Activated naive CD8-positive, alpha-beta T cell treated with anti-CD3 and anti-CD28 coated beads for 36 hours (primary cell): ENCODE data around the gene OGFR. TPM values are rescaled to one million over a fixed set of nuclear protein-coding genes. Genes with fewer than 3 reads are reported as not detected.

Experiments
- DNase-seq: peaks from one replicate; pipeline ENCODE4 v3.0.0; 2021
- H3K27ac Mint-ChIP-seq: one replicate; pipeline ENCODE4 v1.8.0; 2022; ENCODE audit warnings: mild to moderate bottlenecking, moderate library complexity, mixed read lengths
- H3K27me3 Mint-ChIP-seq: one replicate; pipeline ENCODE4 v1.8.0; 2022; ENCODE audit warnings: mild to moderate bottlenecking, mixed read lengths
- H3K36me3 Mint-ChIP-seq: one replicate; pipeline ENCODE4 v1.8.0; 2021; ENCODE audit warnings: mild to moderate bottlenecking, mixed read lengths
- H3K4me1 Mint-ChIP-seq: one replicate; pipeline ENCODE4 v1.8.0; 2021; ENCODE audit warnings: mixed read lengths
- H3K4me3 Mint-ChIP-seq: one replicate; pipeline ENCODE4 v1.8.0; 2022; ENCODE audit warnings: mild to moderate bottlenecking, moderate library complexity, mixed read lengths
- H3K9me3 Mint-ChIP-seq: one replicate; pipeline ENCODE4 v1.8.0; 2022; ENCODE audit warnings: mixed read lengths
- total RNA-seq, 2 experiments: library from RNA; stranded (reverse); gene quantifications; one replicate each; pipeline ENCODE4 v1.2.3, GENCODE V29; 2021

The OGFR gene
- total RNA-seq, 2 experiments from 2014 or later: 66.1 to 69.9 TPM

- Mint-ChIP-seq H3K27me3 (peaks cover 28% of the 10 kb centered on the region), H3K27ac (no peak overlapping the region), H3K4me3 (no peak overlapping the region), H3K36me3 (no peaks in the 10 kb centered on the region), H3K4me1 (peaks cover 2% of the 10 kb centered on the region), H3K9me3 (no peaks in the 10 kb centered on the region)
- DNase-seq: no peak
Observed at GRCh38 chr20:62819494-62820174, 15.0 kb downstream of the OGFR start.

- no peak for DNase-seq
- Mint-ChIP-seq H3K4me1 (peaks cover 2% of the 10 kb centered on the region), H3K27ac (no peak overlapping the region), H3K27me3 (peaks cover 27% of the 10 kb centered on the region), H3K4me3 (no peak overlapping the region), H3K36me3 (no peaks in the 10 kb centered on the region), H3K9me3 (no peaks in the 10 kb centered on the region)
Observed at GRCh38 chr20:62820208-62820961, 15.8 kb downstream of the OGFR start.

DNA sequence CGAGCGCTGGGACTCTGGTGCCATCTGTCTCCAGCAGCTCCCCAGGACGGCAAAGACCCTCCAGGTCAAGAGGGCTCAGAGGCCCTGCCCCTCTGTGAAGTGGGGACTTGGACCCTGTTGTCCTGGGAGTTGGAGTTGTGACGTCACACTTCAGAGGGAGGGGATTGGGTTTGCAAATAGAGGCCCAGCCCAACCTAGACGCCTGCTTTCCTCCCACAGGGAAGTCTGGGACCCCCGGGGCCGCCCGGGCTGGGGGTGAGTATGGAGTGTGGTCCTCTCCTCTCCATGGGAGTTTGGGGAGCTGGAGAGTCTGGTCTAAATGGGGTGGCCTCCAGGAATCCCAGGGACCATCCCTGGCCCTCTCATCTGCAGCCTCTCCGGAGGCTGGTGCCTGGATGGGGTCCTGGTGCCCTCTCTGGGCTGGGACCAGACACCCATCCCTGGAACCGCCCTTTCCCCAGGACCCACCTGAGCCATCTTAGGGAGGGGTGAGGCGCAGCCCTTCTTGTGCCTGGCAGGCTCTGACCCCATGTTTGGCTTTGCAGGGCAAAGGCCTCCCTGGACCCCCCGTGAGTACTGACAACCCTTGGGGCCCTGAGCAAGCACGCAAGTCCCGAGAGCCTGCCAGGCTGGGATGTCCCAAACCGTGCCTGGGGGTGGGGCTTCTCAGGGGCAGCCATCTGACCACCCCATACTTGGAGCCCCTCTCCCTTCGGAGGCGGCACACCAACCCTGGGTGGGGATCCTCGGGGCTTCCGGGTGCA is 16.5 kb downstream of the OGFR start:
- no peaks in the 10 kb centered on the region for H3K36me3 Mint-ChIP-seq
- H3K27ac Mint-ChIP-seq: no peak overlapping the region
- no peaks in the 10 kb centered on the region for H3K9me3 Mint-ChIP-seq
- no peak overlapping the region for H3K4me3 Mint-ChIP-seq
- H3K27me3 Mint-ChIP-seq: peaks cover 19% of the 10 kb centered on the region
- DNase-seq: no peak
- H3K4me1 Mint-ChIP-seq: no peaks in the 10 kb centered on the region

- H3K9me3 Mint-ChIP-seq: no peaks in the 10 kb centered on the region
- H3K4me3 Mint-ChIP-seq: no peak overlapping the region
- H3K27me3 Mint-ChIP-seq: peaks cover 13% of the 10 kb centered on the region
- no peaks in the 10 kb centered on the region for H3K36me3 Mint-ChIP-seq
- H3K27ac Mint-ChIP-seq: no peak overlapping the region
- DNase-seq: no peak
- H3K4me1 Mint-ChIP-seq: no peaks in the 10 kb centered on the region
Observed at GRCh38 chr20:62821726-62822210, 17.1 kb downstream of the OGFR start.

DNA sequence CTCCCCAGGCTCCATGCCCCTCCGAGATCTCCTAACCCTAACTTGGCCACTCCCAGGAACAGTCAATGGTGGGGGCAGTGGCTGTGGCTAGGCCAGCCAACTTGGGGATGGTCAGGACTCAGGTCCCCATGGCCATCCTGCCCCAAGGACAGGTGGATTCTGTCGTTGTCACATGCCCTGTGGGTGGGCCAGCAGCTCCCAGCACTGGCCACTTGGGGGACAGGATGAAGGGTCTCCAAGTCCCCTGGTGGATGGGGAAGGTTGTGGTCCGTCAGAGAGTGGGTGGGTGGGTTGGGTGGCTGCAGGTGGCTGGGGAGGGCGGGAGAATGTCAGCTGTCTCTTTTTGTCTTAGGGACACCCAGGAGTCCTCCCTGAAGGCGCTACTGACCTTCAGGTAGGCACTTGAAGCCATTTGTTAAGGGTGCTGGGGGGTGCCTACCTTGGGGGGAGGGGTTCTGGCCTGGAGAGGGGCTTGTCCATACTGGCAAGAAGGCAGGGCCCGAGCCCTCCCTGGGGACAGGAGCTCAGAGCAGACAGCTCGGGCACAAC is 17.7 kb downstream of the OGFR start:
- no peak for DNase-seq
- no peak overlapping the region for H3K4me3 Mint-ChIP-seq
- no peaks in the 10 kb centered on the region for H3K4me1 Mint-ChIP-seq
- H3K36me3 Mint-ChIP-seq: no peaks in the 10 kb centered on the region
- H3K27ac Mint-ChIP-seq: no peak overlapping the region
- no peaks in the 10 kb centered on the region for H3K9me3 Mint-ChIP-seq
- peaks cover 13% of the 10 kb centered on the region for H3K27me3 Mint-ChIP-seq

DNA sequence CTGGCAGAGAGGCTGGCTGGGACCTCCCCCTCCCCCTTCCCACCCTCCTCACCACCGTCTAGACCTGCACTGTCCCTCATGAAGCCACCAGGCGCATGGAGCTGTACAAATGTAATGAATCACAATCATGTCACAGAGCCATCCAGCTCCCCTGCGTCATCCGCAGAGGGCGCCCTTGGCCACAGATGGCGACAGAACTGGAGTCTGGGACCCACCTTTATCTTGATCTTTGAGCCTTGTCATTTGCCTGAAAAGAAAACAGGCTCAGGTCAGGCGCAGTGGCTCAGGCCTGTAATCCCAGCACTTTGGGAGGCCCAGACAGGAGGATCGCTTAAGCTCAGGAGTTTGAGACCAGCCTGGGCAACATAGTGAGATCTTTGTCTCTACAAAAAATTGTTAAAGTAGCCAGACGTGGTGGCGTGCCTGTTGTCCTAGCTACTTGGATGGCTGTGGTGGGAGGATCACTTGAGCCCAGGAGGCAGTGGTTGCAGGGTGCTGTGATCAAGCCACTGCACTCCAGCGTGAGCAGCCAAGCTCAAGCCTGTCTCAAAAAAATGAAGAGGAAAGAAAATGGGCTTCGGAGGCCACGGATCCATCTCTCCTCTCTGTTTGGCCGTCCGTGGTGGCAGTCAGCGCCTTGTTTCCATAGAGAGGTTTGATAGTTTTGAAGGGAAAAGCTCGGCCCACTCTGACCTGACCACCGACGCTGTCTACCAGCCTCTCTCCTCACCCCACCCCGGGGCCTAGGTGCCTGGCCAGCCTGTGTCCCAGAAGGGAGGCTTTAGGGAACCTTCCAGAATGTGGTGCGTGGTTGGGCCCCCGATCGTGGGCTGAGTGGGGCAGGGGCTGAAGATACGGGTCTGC is 18.4 kb downstream of the OGFR start:
- Mint-ChIP-seq H3K9me3 (no peaks in the 10 kb centered on the region), H3K4me3 (no peak overlapping the region), H3K36me3 (no peaks in the 10 kb centered on the region), H3K27ac (no peak overlapping the region), H3K4me1 (no peaks in the 10 kb centered on the region), H3K27me3 (peaks cover 8% of the 10 kb centered on the region)
- DNase-seq: peak; percentile 68

- H3K4me3 Mint-ChIP-seq: no peak overlapping the region
- H3K36me3 Mint-ChIP-seq: no peaks in the 10 kb centered on the region
- no peak overlapping the region for H3K27ac Mint-ChIP-seq
- no peak for DNase-seq
- H3K9me3 Mint-ChIP-seq: no peaks in the 10 kb centered on the region
- no peaks in the 10 kb centered on the region for H3K4me1 Mint-ChIP-seq
- no peaks in the 10 kb centered on the region for H3K27me3 Mint-ChIP-seq
Observed at GRCh38 chr20:62823688-62824475, 19.2 kb downstream of the OGFR start.

DNA sequence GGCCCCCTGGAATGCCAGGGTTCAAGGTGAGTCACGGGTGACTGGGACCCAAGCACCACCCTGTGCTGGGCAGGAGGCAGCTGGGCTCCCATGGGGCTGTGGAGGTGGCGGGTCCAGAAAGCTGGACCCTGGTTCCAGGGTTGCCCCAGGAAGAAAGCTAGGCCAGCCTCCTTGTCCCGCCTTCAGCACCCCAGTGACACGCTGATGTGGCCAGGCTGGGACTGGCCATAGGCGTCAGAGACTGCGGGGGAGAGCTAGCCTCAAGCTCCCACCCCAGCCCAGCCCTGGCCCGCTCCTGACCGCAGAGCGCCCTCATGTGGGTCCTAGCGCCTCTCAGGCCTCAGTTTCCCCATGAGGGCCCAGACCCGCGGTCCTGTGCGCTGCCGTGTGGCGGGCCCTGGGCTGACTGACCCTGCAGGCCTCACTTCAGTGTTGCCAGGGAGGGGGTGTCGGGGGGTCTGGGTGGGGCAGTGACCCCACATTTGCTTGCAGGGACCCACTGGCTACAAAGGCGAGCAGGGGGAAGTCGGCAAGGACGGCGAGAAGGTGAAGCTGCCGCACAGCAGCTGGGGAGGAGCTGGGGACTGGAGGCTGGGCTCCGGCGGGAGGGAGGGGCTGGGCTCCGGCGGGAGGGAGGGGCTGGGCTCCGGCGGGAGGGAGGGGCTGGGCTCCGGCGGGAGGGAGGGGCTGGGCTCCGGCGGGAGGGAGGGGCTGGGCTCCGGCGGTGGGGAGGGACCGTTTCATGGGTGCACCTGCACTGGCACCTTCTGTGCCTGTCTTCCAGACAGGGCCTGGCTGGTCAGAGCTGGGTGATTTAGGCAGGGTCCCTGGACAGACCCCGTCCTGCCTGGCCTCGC is 20.1 kb downstream of the OGFR start:
- Mint-ChIP-seq H3K4me3 (no peak overlapping the region), H3K36me3 (no peaks in the 10 kb centered on the region), H3K9me3 (no peaks in the 10 kb centered on the region), H3K27ac (no peak overlapping the region), H3K4me1 (no peaks in the 10 kb centered on the region), H3K27me3 (no peaks in the 10 kb centered on the region)
- no peak for DNase-seq

DNA sequence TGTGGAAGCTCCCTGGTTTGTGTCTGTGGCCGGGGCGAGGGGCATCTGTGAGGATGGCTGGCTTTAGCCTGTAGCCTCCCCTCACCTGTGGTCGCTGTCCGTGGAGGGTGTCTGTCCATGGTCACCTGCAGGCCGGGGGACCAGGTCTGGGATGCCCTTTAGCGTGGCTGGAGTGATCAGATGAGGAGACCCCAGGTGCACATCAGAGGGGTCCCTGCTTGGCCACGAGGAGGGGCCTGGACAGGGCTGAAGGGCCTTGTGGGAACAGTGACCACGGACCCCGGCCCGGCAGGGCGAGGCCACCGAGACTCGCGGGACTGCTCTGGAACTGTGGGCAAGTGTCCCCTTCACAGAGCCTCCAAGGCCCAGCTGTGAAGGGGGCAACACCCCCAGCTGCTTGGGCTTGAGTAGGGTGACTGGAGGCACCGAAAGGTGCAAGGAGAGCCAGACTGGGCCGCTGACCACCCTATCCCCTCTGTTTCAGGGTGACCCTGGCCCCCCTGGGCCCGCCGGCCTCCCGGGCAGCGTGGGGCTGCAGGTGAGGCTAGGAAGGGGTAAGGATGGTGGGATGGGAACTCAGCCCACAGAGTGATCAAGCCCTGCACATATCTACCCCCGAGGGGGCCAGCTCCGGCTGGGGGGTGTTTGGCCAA is 20.8 kb downstream of the OGFR start:
- Mint-ChIP-seq H3K36me3 (no peaks in the 10 kb centered on the region), H3K4me3 (no peak overlapping the region), H3K4me1 (no peaks in the 10 kb centered on the region), H3K27ac (no peak overlapping the region), H3K9me3 (no peaks in the 10 kb centered on the region), H3K27me3 (no peaks in the 10 kb centered on the region)
- no peak for DNase-seq

DNA sequence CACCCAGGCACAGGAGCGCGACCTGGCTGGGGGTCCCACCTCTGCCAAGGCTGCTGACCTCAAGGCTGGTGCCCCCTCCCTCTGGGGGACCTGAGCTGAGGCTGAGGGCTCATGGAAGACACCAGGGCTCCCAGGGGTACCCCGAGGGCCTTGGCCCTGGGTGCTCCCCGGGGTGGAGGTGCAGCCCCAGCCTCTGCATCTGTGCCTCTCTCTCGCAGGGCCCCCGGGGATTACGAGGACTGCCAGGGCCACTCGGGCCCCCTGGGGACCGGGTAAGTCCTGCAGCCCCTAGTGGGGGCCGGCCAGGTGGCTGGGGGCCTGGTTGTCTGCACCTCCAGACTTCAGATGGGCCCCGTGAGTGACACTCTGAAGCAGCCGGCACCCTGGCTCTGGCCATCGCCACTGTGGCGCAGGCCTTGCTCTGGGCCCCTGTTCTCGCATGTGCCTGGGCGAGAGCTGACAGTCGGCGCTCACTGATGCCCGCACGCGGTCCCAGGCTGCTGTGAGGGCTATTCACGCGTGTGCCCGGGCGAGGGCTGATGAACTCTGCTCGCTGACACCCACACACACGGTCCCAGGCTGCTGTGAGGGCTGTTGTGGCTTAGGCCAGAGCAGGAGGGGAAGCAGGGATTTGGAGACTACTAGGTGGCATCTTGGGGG is 21.5 kb downstream of the OGFR start:
- Mint-ChIP-seq H3K9me3 (no peaks in the 10 kb centered on the region), H3K4me1 (no peaks in the 10 kb centered on the region), H3K4me3 (no peak overlapping the region), H3K36me3 (no peaks in the 10 kb centered on the region), H3K27ac (no peak overlapping the region), H3K27me3 (no peaks in the 10 kb centered on the region)
- DNase-seq: no peak

DNA sequence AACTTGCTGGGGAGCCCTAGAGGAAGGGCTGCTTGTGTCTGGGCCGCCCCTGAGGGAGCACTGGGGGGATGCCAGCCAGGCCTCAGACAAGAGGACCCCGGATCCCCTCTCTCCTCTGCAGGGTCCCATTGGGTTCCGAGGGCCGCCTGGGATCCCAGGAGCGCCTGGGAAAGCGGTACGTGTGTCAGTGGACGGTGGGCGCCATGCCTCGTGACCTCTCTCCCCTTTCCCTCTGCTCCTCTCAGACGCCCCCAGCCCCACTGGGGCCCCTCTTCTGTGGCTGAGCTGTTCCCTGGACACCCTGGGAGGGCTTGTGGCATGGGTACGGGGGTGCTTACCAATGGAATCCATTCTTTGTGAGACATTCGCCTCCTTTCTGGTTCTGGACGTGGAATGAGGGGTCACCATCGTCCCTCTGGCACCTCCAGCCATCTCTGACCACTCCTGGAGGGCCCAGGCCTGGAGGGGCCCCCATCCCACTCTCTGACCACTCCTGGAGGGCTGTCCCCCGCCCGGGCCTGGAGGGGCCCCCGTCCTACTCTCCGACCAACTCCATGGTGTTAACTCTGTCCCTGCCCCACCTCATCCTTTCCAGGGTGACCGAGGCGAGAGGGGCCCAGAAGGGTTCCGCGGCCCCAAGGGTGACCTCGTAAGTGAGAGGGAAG is 22.1 kb downstream of the OGFR start:
- H3K4me1 Mint-ChIP-seq: peaks cover 2% of the 10 kb centered on the region
- H3K9me3 Mint-ChIP-seq: no peaks in the 10 kb centered on the region
- H3K27me3 Mint-ChIP-seq: no peaks in the 10 kb centered on the region
- no peak for DNase-seq
- no peak overlapping the region for H3K27ac Mint-ChIP-seq
- H3K36me3 Mint-ChIP-seq: no peaks in the 10 kb centered on the region
- H3K4me3 Mint-ChIP-seq: no peak overlapping the region
